ENCODE results near the gene CHML. TPM values are rescaled to one million over a fixed set of nuclear protein-coding genes. Genes with fewer than 3 reads are reported as not detected.

The CHML gene
- total RNA-seq, 6 experiments from 2014 or later, result 15.2 to 17.9 (median 16.5) TPM

- no peak for TF ChIP-seq CTCF (IDR thresholded peaks at IDR 0.05)
- Mint-ChIP-seq H3K9me3 (no peaks in the 10 kb centered on the region), H3K27ac (no peak overlapping the region), H3K27me3 (ENCODE audit: insufficient read depth) (no peaks in the 10 kb centered on the region; the same call in 1 of the 2 replicates), H3K36me3 (ENCODE audit: low read depth) (peaks cover 14% of the 10 kb centered on the region; the same call in 1 of the 2 replicates), H3K4me3 (no peak overlapping the region), H3K4me1 (ENCODE audit: low read depth) (peaks cover 22% of the 10 kb centered on the region; the same call in 1 of the 2 replicates)
- DNase-seq, result no peak
Observed at GRCh38 chr1:241630899-241631298, 9.3 kb downstream of the CHML start.

GRCh38 chr1:241630476-241630875 lies 9.7 kb downstream of the CHML start:
- DNase-seq, result no peak
- Mint-ChIP-seq H3K27me3 (ENCODE audit: insufficient read depth) (no peaks in the 10 kb centered on the region; the same call in 1 of the 2 replicates), H3K4me1 (ENCODE audit: low read depth) (peaks cover 22% of the 10 kb centered on the region; the same call in 1 of the 2 replicates), H3K9me3 (no peaks in the 10 kb centered on the region), H3K36me3 (ENCODE audit: low read depth) (peaks cover 13% of the 10 kb centered on the region; the same call in 1 of the 2 replicates), H3K27ac (no peak overlapping the region), H3K4me3 (no peak overlapping the region)
- TF ChIP-seq CTCF (IDR thresholded peaks at IDR 0.05), result no peak

GRCh38 chr1:241630005-241630404 lies 10.2 kb downstream of the CHML start:
- TF ChIP-seq CTCF (IDR thresholded peaks at IDR 0.05), result no peak
- Mint-ChIP-seq H3K4me1 (ENCODE audit: low read depth) (peaks cover 27% of the 10 kb centered on the region; the same call in 1 of the 2 replicates), H3K36me3 (ENCODE audit: low read depth) (peaks cover 8% of the 10 kb centered on the region; the same call in 1 of the 2 replicates), H3K27ac (no peak overlapping the region), H3K9me3 (no peaks in the 10 kb centered on the region), H3K27me3 (ENCODE audit: insufficient read depth) (no peaks in the 10 kb centered on the region; the same call in 1 of the 2 replicates), H3K4me3 (no peak overlapping the region)
- DNase-seq, result no peak

GRCh38 chr1:241627453-241628259 lies 12.5 kb downstream of the CHML start:
- H3K27ac Mint-ChIP-seq, result no peak overlapping the region
- TF ChIP-seq CTCF (IDR thresholded peaks at IDR 0.05), result peak; percentile 88
- no peak overlapping the region for H3K4me3 Mint-ChIP-seq
- no peaks in the 10 kb centered on the region; the same call in 1 of the 2 replicates for H3K27me3 Mint-ChIP-seq (ENCODE audit: insufficient read depth)
- peak; percentile 77 for DNase-seq
- H3K36me3 Mint-ChIP-seq (ENCODE audit: low read depth), result peaks cover 5% of the 10 kb centered on the region; the same call in 1 of the 2 replicates
- H3K9me3 Mint-ChIP-seq, result no peaks in the 10 kb centered on the region
- H3K4me1 Mint-ChIP-seq (ENCODE audit: low read depth), result peaks cover 30% of the 10 kb centered on the region; the same call in 1 of the 2 replicates

GRCh38 chr1:241624935-241625334 lies 15.2 kb downstream of the CHML start:
- Mint-ChIP-seq H3K4me1 (ENCODE audit: low read depth) (peaks cover 22% of the 10 kb centered on the region; the same call in 1 of the 2 replicates), H3K9me3 (no peaks in the 10 kb centered on the region), H3K27ac (no peak overlapping the region), H3K4me3 (no peak overlapping the region), H3K36me3 (ENCODE audit: low read depth) (no peaks in the 10 kb centered on the region), H3K27me3 (ENCODE audit: insufficient read depth) (no peaks in the 10 kb centered on the region; the same call in 1 of the 2 replicates)
- no peak for TF ChIP-seq CTCF (IDR thresholded peaks at IDR 0.05)
- DNase-seq, result no peak

Data from HFFc6 (cell line).